HL-60 (cell line): Measurements from ENCODE around the gene CRIM1.

ENCODE experiments used
- DNase-seq, 2 experiments: peaks; one replicate each; pipeline ENCODE4 v3.0.0-alpha.2; 2010 to 2020; ENCODE audit warnings: low read depth in 1 of 2, low spot score in 1 of 2
- H3K27ac ChIP-seq: fragments of 250-450 bp; sonication (Bioruptor Pico); replicated peaks from 2 replicates; pipeline ENCODE4 v1.5.1; 2020; ENCODE audit warnings: mild to moderate bottlenecking, moderate library complexity
- H3K27me3 ChIP-seq: fragments of 250-450 bp; sonication (Bioruptor Pico); 2 replicates; pipeline ENCODE4 v1.5.1; 2021; ENCODE audit warnings: mild to moderate bottlenecking, moderate library complexity; ENCODE audit not compliant: insufficient read depth, poor library complexity, severe bottlenecking
- H3K4me3 ChIP-seq: replicated peaks from 2 replicates; pipeline ENCODE4 v1.5.1; 2011; ENCODE audit warnings: mild to moderate bottlenecking, control low read depth, low read length; ENCODE audit not compliant: insufficient read depth
- CTCF ChIP-seq: IDR thresholded peaks from one replicate; pipeline ENCODE4 v1.5.1; 2011; ENCODE audit warnings: low read length, control low read depth, inconsistent platforms; ENCODE audit not compliant: insufficient read depth
- GABPA ChIP-seq: IDR thresholded peaks from 2 replicates; pipeline ENCODE4 v1.6.1; 2012; ENCODE audit warnings: low read depth
- POLR2AphosphoS5 ChIP-seq: IDR thresholded peaks from 2 replicates; pipeline ENCODE4 v1.6.1; 2012; ENCODE audit warnings: low read depth
- SPI1 ChIP-seq: IDR thresholded peaks from 2 replicates; pipeline ENCODE4 v1.6.1; 2012; ENCODE audit warnings: low read depth, mild to moderate bottlenecking, borderline replicate concordance
- TF ChIP-seq, protein P1 (sequence below): IDR thresholded peaks from 2 replicates; pipeline ENCODE4 v1.6.1; 2012; ENCODE audit warnings: low read depth; ENCODE audit not compliant: insufficient replicate concordance

CRIM1 gene

GRCh38 chr2:36449213-36449612, 93.6 kb downstream of the CRIM1 start:
- DNase-seq: no peak
- TF ChIP-seq POLR2AphosphoS5: no peak
- no peak for TF ChIP-seq CTCF
- no peak for TF ChIP-seq SPI1
- TF ChIP-seq GABPA: no peak
- TF ChIP-seq, protein P1, sequence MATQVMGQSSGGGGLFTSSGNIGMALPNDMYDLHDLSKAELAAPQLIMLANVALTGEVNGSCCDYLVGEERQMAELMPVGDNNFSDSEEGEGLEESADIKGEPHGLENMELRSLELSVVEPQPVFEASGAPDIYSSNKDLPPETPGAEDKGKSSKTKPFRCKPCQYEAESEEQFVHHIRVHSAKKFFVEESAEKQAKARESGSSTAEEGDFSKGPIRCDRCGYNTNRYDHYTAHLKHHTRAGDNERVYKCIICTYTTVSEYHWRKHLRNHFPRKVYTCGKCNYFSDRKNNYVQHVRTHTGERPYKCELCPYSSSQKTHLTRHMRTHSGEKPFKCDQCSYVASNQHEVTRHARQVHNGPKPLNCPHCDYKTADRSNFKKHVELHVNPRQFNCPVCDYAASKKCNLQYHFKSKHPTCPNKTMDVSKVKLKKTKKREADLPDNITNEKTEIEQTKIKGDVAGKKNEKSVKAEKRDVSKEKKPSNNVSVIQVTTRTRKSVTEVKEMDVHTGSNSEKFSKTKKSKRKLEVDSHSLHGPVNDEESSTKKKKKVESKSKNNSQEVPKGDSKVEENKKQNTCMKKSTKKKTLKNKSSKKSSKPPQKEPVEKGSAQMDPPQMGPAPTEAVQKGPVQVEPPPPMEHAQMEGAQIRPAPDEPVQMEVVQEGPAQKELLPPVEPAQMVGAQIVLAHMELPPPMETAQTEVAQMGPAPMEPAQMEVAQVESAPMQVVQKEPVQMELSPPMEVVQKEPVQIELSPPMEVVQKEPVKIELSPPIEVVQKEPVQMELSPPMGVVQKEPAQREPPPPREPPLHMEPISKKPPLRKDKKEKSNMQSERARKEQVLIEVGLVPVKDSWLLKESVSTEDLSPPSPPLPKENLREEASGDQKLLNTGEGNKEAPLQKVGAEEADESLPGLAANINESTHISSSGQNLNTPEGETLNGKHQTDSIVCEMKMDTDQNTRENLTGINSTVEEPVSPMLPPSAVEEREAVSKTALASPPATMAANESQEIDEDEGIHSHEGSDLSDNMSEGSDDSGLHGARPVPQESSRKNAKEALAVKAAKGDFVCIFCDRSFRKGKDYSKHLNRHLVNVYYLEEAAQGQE: no peak
- Histone ChIP-seq H3K27ac (no peak overlapping the region), H3K4me3 (no peak overlapping the region), H3K27me3 (no peaks in the 10 kb centered on the region)

- TF ChIP-seq GABPA: no peak
- TF ChIP-seq, protein P1: no peak
- TF ChIP-seq CTCF: no peak
- TF ChIP-seq POLR2AphosphoS5: no peak
- no peak for TF ChIP-seq SPI1
- no peak for DNase-seq
- H3K27ac ChIP-seq: no peak overlapping the region
- no peaks in the 10 kb centered on the region for H3K27me3 ChIP-seq
- H3K4me3 ChIP-seq: no peak overlapping the region
These were observed 94.4 kb downstream of the CRIM1 start for GRCh38 chr2:36449943-36450392.

GRCh38 chr2:36450466-36451196, 95.1 kb downstream of the CRIM1 start:
- TF ChIP-seq GABPA (no peak), SPI1 (no peak), CTCF (no peak), POLR2AphosphoS5 (no peak)
- TF ChIP-seq, protein P1: no peak
- Histone ChIP-seq H3K27me3 (no peaks in the 10 kb centered on the region), H3K4me3 (no peak overlapping the region), H3K27ac (no peak overlapping the region)
- DNase-seq: no peak
